LNCAP (cell line): ENCODE results near the gene PRDM2.

Source experiments
- TF ChIP-seq, protein P1 (sequence below): fragments of 450-650 bp; IDR thresholded peaks from 2 replicates; pipeline ENCODE4 v1.5.1; 2017; ENCODE audit warnings: mild to moderate bottlenecking

Gene PRDM2

GRCh38 chr1:13667691-13668090, 32.3 kb upstream of the PRDM2 start:
- TF ChIP-seq, protein P1, sequence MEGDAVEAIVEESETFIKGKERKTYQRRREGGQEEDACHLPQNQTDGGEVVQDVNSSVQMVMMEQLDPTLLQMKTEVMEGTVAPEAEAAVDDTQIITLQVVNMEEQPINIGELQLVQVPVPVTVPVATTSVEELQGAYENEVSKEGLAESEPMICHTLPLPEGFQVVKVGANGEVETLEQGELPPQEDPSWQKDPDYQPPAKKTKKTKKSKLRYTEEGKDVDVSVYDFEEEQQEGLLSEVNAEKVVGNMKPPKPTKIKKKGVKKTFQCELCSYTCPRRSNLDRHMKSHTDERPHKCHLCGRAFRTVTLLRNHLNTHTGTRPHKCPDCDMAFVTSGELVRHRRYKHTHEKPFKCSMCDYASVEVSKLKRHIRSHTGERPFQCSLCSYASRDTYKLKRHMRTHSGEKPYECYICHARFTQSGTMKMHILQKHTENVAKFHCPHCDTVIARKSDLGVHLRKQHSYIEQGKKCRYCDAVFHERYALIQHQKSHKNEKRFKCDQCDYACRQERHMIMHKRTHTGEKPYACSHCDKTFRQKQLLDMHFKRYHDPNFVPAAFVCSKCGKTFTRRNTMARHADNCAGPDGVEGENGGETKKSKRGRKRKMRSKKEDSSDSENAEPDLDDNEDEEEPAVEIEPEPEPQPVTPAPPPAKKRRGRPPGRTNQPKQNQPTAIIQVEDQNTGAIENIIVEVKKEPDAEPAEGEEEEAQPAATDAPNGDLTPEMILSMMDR = no peak

- TF ChIP-seq, protein P1 = no peak
These were observed 25.6 kb upstream of the PRDM2 start for GRCh38 chr1:13674377-13674776.

- TF ChIP-seq, protein P1 = no peak
These were observed 24.8 kb upstream of the PRDM2 start for GRCh38 chr1:13675151-13675651.

DNA sequence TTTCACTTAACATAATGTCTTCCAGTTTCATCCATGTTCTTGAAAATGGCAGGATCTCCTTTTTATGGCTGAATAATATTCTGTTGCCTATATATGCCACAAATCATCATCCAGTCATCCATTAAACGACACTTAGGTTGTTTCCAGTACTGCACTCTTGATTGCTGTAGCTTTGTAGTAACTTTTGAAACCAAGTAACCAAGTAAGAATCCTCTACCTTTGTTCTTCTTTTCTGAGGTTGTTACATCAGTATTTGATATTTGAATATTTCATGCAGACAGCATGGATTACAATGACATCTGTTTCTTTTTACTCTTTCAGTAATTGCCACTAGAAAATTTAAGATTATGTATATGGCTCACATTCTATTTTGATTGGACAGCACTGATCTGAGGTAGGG, 22.1 kb upstream of the PRDM2 start:
- TF ChIP-seq, protein P1 = no peak

DNA sequence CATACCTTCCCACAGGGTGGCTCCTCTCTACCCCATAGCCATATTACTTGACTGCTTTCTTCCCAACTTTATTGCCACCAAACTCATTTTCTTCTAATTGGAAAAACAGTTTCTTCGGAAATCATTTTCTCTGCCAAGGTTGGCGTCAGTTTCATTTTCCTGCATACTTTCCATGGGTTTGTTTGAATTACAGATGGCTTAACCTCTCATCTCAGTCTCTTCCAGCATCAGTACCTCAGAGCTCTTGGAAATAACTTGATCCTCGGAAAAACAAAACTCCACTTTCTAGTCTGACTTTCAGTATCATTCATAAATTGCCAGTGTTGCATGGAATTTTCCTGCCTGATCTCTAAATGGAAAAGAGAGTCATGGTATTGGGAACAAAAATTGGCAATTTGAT, 20.3 kb upstream of the PRDM2 start:
- TF ChIP-seq, protein P1 = no peak

- TF ChIP-seq, protein P1 = no peak
These were observed 18.1 kb upstream of the PRDM2 start for GRCh38 chr1:13681921-13682320.

DNA sequence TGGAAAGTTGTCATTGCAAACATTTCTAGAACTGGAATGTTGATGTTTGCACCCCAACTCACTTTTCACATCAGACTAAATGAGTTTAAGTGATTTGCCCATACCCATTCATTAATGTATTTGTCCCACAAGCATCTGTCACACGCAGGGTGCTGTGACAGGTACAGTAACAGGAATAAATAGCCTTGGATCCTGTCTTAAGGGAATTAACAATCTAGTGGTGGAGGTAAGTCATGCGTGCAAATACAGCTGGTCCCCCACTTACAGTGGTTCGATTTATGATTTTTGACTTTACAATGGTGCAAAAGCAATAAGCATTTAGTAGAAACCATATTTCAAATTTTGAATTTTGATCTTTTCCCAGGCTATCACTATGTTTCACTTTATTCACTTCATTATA, 17.5 kb upstream of the PRDM2 start:
- TF ChIP-seq, protein P1 = no peak

GRCh38 chr1:13683206-13683605, 16.8 kb upstream of the PRDM2 start:
- TF ChIP-seq, protein P1 = no peak
